NCI-H2227 treated with DMSO at 0.1 percent for 48 hours (cell line): ENCODE results near the gene CEP350.
"Not testable (repeated sequence)": the region's sequence is repeated elsewhere in the genome, so short reads cannot be mapped to it uniquely, and the experiment has no call there.

Source experiments
- DNase-seq: peaks from one replicate; lab custom pipeline; 2025; lab: John Stamatoyannopoulos, UW

CEP350 gene

GRCh38 chr1:180131510-180131909 is 176.9 kb downstream of the CEP350 start:
- no peak for DNase-seq

- no peak for DNase-seq
Measured at GRCh38 chr1:180133193-180133592, 178.6 kb downstream of the CEP350 start.

GRCh38 chr1:180133688-180134087 is 179.1 kb downstream of the CEP350 start:
- not testable (repeated sequence) for DNase-seq

- no peak for DNase-seq
Measured at GRCh38 chr1:180135535-180135934, 180.9 kb downstream of the CEP350 start.

GRCh38 chr1:180136331-180136967 is 181.8 kb downstream of the CEP350 start:
- DNase-seq: no peak

- no peak for DNase-seq
Measured at GRCh38 chr1:180136968-180137356, 182.4 kb downstream of the CEP350 start.

GRCh38 chr1:180137776-180138175 is 183.2 kb downstream of the CEP350 start:
- no peak for DNase-seq

GRCh38 chr1:180141381-180141934 is 186.8 kb downstream of the CEP350 start:
- no peak for DNase-seq

GRCh38 chr1:180143359-180143758 is 188.7 kb downstream of the CEP350 start:
- no peak for DNase-seq

- no peak for DNase-seq
Measured at GRCh38 chr1:180144659-180145357, 190.2 kb downstream of the CEP350 start.

GRCh38 chr1:180145446-180145845 is 190.8 kb downstream of the CEP350 start:
- no peak for DNase-seq

- no peak for DNase-seq
Measured at GRCh38 chr1:180150982-180151381, 196.4 kb downstream of the CEP350 start.

- DNase-seq: no peak
Measured at GRCh38 chr1:180151508-180151907, 196.9 kb downstream of the CEP350 start.

GRCh38 chr1:180152588-180152987 is 198.0 kb downstream of the CEP350 start:
- DNase-seq: no peak

- no peak for DNase-seq
Measured at GRCh38 chr1:180153032-180153431, 198.4 kb downstream of the CEP350 start.

- no peak for DNase-seq
Measured at GRCh38 chr1:180154003-180154324, 199.4 kb downstream of the CEP350 start.

GRCh38 chr1:180154325-180155181 is 199.9 kb downstream of the CEP350 start, which contains the start of gene QSOX1:
Gene QSOX1, plus strand, starts transcription at chr1:180154869. Its CDS starts 39 bp downstream, at chr1:180154908.
- peak; percentile 84 for DNase-seq

GRCh38 chr1:180155182-180155682 is 200.6 kb downstream of the CEP350 start:
- peak; percentile 36 for DNase-seq

- DNase-seq: no peak
Measured at GRCh38 chr1:180156201-180156600, 201.6 kb downstream of the CEP350 start.

GRCh38 chr1:180156631-180157091 is 202.1 kb downstream of the CEP350 start:
- DNase-seq: no peak

- DNase-seq: no peak
Measured at GRCh38 chr1:180157108-180157507, 202.5 kb downstream of the CEP350 start.

GRCh38 chr1:180157576-180158057 is 203.0 kb downstream of the CEP350 start:
- no peak for DNase-seq
